Measurements from ENCODE around the gene HYAL2. TPM values are rescaled to one million over a fixed set of nuclear protein-coding genes. Genes with fewer than 3 reads are reported as not detected.

The HYAL2 gene
- total RNA-seq, 1 donor = 69.1 TPM

DNA sequence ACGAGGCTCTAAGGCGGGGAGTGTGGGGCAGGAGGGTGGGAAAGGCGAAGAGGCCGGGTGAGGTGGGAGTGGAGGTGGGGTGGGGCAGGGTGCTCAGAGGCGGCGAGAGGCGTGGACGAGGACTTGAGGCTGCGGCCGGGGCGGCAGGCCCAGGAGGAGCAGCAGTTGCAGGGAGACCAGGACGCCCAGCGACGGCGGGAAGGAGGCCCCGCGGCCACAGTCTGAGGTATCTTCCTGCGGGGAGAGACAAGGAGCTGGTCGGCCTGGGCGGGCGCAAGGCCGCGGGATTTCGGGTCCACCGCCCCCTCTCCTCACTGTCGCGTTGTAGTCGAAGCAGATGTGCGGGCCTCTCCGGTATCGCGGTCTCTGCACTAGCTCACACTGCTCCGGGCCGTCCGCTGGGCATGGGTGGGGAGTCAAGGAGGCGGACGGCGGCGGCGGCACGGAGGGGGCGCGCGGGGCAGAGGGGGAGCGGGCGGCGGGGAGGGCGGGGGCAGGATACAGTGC, 42.1 kb upstream of the HYAL2 start:
- H3K4me3 ChIP-seq (ENCODE audit: low read depth, low read length) = peak overlapping the region; percentile 59
- no peak for DNase-seq (ENCODE audit: low read depth)
- TF ChIP-seq, protein P1, sequence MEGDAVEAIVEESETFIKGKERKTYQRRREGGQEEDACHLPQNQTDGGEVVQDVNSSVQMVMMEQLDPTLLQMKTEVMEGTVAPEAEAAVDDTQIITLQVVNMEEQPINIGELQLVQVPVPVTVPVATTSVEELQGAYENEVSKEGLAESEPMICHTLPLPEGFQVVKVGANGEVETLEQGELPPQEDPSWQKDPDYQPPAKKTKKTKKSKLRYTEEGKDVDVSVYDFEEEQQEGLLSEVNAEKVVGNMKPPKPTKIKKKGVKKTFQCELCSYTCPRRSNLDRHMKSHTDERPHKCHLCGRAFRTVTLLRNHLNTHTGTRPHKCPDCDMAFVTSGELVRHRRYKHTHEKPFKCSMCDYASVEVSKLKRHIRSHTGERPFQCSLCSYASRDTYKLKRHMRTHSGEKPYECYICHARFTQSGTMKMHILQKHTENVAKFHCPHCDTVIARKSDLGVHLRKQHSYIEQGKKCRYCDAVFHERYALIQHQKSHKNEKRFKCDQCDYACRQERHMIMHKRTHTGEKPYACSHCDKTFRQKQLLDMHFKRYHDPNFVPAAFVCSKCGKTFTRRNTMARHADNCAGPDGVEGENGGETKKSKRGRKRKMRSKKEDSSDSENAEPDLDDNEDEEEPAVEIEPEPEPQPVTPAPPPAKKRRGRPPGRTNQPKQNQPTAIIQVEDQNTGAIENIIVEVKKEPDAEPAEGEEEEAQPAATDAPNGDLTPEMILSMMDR (IDR thresholded peaks at IDR 0.05; ENCODE audit: insufficient read depth, low read depth, low read length) = no peak

DNA sequence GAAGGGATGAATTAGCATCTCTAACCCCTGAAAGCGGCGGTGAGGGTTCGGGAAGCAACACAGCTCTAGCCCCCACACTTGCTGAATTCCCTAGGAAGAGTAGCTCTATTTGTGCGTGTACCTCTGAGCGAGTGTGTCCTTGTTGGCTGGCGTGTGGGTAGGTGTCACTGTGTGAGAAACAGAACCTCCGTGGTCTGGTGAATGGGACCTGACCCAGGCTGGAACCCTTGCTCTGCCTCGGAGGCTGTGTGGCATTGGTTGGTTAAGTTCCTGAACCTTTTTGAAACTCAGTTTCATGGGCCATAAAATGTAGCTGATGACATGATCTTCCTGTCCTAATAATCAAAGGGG, 37.2 kb upstream of the HYAL2 start:
- H3K4me3 ChIP-seq (ENCODE audit: low read depth, low read length) = peak overlapping the region; percentile 40
- TF ChIP-seq, protein P1 (IDR thresholded peaks at IDR 0.05; ENCODE audit: insufficient read depth, low read depth, low read length) = no peak
- DNase-seq (ENCODE audit: low read depth) = no peak

DNA sequence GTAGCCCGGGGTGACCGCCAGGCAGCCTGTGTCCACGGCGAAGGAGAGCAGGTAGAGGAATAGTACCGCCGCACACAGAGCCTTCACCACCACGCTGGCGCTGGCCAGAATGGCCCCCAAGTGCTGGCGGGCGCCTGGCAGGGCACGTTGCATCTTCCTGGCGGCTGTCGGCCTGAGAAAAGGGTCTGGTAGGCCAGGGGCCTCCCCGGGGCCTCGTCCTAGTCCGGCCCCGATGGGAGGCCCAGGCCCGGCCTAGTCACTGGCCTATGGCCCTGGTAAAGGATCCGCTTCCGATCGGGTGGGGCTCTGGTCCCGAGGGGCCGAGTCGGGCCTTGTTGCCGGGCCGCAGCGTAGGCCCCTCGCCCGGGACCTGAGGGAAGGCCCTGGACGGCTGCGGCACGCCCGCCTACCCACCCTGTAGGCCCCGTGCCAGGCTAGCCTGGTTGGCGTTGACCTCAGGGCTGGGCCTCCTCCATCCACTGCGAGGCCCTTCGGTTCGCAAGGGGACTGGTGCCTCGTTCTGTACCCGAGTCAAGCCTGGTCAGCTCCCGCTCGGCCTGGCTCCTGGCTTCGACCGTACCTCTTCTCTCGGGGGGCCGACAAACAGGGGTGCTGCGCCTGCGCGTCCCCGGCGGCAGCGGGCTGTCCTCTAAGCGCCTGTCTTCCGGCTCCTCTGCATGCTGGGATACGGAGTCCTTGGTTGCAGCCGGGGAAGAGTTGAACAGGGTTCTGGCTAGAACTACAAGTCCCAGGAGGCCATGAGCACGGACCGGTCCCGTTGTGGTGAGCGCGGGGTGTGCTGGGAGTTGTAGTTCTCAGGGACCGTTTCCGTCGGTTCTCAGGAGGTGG, 36.6 kb upstream of the HYAL2 start, which contains the start of gene TMEM115:
TSS of gene TMEM115 (minus strand) at position 611 of the 849 bp plus-strand sequence. CDS start at position 153, 458 bp downstream.
- TF ChIP-seq, protein P1 (IDR thresholded peaks at IDR 0.05; ENCODE audit: insufficient read depth, low read depth, low read length) = no peak
- DNase-seq (ENCODE audit: low read depth) = peak; percentile 99
- peak within 1 kb of the TSS; percentile 91 for H3K4me3 ChIP-seq (ENCODE audit: low read depth, low read length)

DNA sequence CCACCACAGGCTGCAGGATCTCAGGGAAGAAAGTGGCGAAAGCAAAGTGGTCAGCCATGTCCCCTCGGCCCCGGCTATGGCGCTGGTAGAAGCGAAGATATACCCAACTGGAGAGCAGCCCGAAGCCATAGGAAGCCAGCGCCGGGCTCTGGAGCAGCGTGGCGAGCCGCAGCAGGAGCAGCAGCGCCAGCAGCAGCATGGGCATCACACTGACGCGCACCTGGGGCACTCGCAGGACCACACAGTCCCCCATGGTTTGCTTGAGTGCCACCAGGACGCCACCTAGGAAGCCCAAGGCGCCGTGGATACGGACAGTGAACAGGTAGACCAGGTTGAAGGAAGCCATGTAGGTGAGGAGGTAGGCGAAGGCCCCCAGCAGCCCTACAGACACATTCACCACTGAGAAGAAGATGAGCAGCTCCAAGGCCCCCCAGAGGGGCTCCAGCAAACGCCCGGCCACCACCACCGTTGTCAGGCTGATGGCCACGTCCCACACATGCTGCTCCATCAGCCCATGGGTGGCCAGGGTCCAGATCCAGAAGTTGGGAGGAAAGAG, 35.9 kb upstream of the HYAL2 start:
- H3K4me3 ChIP-seq (ENCODE audit: low read depth, low read length) = peak overlapping the region; percentile 91
- DNase-seq (ENCODE audit: low read depth) = no peak
- TF ChIP-seq, protein P1 (IDR thresholded peaks at IDR 0.05; ENCODE audit: insufficient read depth, low read depth, low read length) = no peak

DNA sequence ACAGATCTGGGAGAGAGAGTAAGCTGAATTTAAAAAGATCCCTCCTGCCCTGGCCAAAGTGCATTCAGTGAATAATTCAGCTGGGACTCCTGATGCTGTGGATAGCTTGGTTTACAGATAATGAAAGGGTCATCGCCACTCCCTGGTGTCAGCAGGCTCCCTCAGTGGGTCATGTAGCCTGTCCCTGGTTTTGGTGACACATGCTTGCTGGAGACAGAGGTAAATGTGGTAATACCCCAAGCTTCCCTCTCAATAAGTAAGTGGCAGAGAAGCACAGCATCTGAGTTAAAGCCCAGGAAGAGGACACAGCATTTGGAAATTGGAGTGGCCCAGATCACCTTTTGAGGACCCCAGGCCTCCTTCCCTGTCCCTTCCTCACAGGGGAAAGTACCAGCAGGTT, 34.9 kb upstream of the HYAL2 start:
- no peak for DNase-seq (ENCODE audit: low read depth)

DNA sequence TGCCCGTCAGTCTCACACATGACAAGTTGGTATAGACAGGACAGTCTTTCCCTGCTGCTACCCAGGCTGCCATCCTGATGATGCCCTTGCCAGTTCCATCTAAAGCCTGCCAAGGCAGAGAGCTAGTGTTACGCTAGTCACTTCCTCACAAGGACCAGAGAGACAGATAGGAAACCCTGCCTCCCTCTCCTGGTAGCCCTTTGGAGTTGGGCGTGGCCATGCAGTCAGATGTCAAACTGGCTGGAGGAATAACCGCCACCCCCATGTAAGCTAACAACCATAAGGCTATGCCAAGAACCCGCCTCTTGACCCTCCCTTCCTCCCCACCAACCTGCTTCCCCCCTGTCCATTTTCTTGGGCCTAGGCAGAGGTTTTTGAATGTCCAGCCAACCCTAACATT, 34.0 kb upstream of the HYAL2 start:
- H3K4me3 ChIP-seq (ENCODE audit: low read depth, low read length) = peak overlapping the region; percentile 91
- peak; percentile 30 for DNase-seq (ENCODE audit: low read depth)
- TF ChIP-seq, protein P1 (IDR thresholded peaks at IDR 0.05; ENCODE audit: insufficient read depth, low read depth, low read length) = no peak

More for the DNA sequence above, 34.9 kb upstream of the HYAL2 start:
- TF ChIP-seq, protein P1 (IDR thresholded peaks at IDR 0.05; ENCODE audit: insufficient read depth, low read depth, low read length) = no peak
- peak overlapping the region; percentile 91 for H3K4me3 ChIP-seq (ENCODE audit: low read depth, low read length)

All from fibroblast of villous mesenchyme (primary cell).